ENCODE results near the gene C12orf75. TPM values are rescaled to one million over a fixed set of nuclear protein-coding genes. Genes with fewer than 3 reads are reported as not detected.

C12orf75 gene
- total RNA-seq, 1 donor from 2014 or later = 56.5 TPM

GRCh38 chr12:105363890-105364289, 33.4 kb downstream of the C12orf75 start:
- intact Hi-C loops (cut with DNase I) = no loop called here
- Histone ChIP-seq H3K36me3 (peaks cover 0 to 3% of the 10 kb centered on the region in 2 donors), H3K9me3 (no peaks in the 10 kb centered on the region), H3K4me1 (peaks cover 0 to 9% of the 10 kb centered on the region in 2 donors), H3K4me3 (no peak overlapping the region), H3K27me3 (no peaks in the 10 kb centered on the region), H3K27ac (no peak overlapping the region)
- DNase-seq (ENCODE audit: low spot score in 2 of 2) = no peak
- TF ChIP-seq CTCF (IDR thresholded peaks at IDR 0.05) = no peak

- peaks cover 0 to 3% of the 10 kb centered on the region in 2 donors for H3K36me3 ChIP-seq
- intact Hi-C loops (cut with DNase I) = no loop called here
- peaks cover 0 to 5% of the 10 kb centered on the region in 2 donors for H3K4me1 ChIP-seq
- H3K4me3 ChIP-seq = no peak overlapping the region
- H3K27me3 ChIP-seq = no peaks in the 10 kb centered on the region
- H3K27ac ChIP-seq = peak overlapping the region; percentile 36 to 52
- TF ChIP-seq CTCF (IDR thresholded peaks at IDR 0.05) = no peak
- DNase-seq (ENCODE audit: low spot score in 2 of 2) = no peak
- H3K9me3 ChIP-seq = no peaks in the 10 kb centered on the region
These were observed 34.7 kb downstream of the C12orf75 start for GRCh38 chr12:105365231-105365630.

GRCh38 chr12:105368047-105368646, 37.7 kb downstream of the C12orf75 start:
- Histone ChIP-seq H3K27ac (no peak overlapping the region), H3K27me3 (no peaks in the 10 kb centered on the region), H3K4me1 (peaks cover 0 to 5% of the 10 kb centered on the region in 2 donors), H3K36me3 (peaks cover 4 to 14% of the 10 kb centered on the region in 2 donors), H3K9me3 (no peaks in the 10 kb centered on the region), H3K4me3 (no peak overlapping the region)
- TF ChIP-seq CTCF (IDR thresholded peaks at IDR 0.05) = no peak
- intact Hi-C loops (cut with DNase I) = no loop called here
- DNase-seq (ENCODE audit: low spot score in 2 of 2) = no peak

- Histone ChIP-seq H3K27me3 (no peaks in the 10 kb centered on the region), H3K36me3 (peaks cover 6 to 17% of the 10 kb centered on the region in 2 donors), H3K4me3 (no peak overlapping the region), H3K9me3 (no peaks in the 10 kb centered on the region), H3K4me1 (peaks cover 0 to 5% of the 10 kb centered on the region in 2 donors), H3K27ac (no peak overlapping the region)
- intact Hi-C loops (cut with DNase I) = no loop called here
- peak in 2 of 3 experiments; percentile 9 to 15 for TF ChIP-seq CTCF (IDR thresholded peaks at IDR 0.05)
- no peak for DNase-seq (ENCODE audit: low spot score in 2 of 2)
These were observed 38.5 kb downstream of the C12orf75 start for GRCh38 chr12:105369014-105369413.

GRCh38 chr12:105374303-105374702, 43.8 kb downstream of the C12orf75 start:
- intact Hi-C loops (cut with DNase I) = no loop called here
- Histone ChIP-seq H3K36me3 (peaks cover 6 to 17% of the 10 kb centered on the region in 2 donors), H3K4me1 (no peaks in the 10 kb centered on the region), H3K27me3 (no peaks in the 10 kb centered on the region), H3K27ac (no peak overlapping the region), H3K4me3 (no peak overlapping the region), H3K9me3 (no peaks in the 10 kb centered on the region)
- no peak for TF ChIP-seq CTCF (IDR thresholded peaks at IDR 0.05)
- DNase-seq (ENCODE audit: low spot score in 2 of 2) = no peak
